UCSD-AML1 (cell line): Measurements from ENCODE around the gene ZBTB46.
"Not testable (repeated sequence)": the region's sequence is repeated elsewhere in the genome, so short reads cannot be mapped to it uniquely, and the experiment has no call there.

Experiments
- DNase-seq: peaks from one replicate; lab custom pipeline; 2025; ENCODE audit not compliant: unreplicated experiment; lab: John Stamatoyannopoulos, UW

The ZBTB46 gene, protein sequence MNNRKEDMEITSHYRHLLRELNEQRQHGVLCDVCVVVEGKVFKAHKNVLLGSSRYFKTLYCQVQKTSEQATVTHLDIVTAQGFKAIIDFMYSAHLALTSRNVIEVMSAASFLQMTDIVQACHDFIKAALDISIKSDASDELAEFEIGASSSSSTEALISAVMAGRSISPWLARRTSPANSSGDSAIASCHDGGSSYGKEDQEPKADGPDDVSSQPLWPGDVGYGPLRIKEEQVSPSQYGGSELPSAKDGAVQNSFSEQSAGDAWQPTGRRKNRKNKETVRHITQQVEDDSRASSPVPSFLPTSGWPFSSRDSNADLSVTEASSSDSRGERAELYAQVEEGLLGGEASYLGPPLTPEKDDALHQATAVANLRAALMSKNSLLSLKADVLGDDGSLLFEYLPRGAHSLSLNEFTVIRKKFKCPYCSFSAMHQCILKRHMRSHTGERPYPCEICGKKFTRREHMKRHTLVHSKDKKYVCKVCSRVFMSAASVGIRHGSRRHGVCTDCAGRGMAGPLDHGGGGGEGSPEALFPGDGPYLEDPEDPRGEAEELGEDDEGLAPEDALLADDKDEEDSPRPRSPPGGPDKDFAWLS

DNA sequence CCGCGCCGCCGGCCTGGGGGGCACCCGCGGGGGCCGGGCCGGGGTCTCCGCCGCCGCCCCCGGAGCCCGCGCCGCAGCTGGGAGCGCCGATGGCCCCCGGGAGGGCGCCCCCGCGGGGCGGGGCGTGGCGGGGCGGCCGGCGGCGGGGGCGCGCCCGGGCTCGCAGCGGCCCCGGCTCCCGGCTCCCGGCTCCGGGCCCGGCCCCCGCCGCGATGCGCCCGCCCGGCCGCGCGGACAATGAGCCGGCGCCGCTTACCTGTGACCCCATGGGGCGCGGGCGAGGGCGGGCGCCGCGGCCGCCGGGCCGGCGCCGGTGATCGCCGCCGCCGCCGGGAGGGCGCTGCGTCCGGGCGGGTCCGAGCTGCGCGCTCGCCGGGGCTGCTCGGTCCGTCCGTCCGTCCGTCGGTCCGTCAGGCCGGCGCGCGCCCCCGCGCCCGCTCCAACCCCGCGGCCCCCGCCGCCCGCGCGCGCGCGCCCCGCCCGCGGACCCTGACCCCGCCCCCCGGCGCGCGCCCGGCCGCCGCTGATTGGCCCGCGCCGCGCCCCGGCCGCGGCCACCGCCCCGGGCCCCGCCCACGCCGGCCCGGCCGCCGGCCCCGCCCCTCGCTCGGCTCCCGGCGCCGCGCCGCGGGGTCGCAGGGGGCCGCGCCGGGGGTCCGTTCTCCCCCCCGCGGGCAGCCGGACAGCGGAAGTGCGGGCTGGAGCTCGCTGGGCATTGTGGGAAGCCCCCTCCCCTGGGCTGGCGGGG lies at the start of gene ZBTB46:
Gene ZBTB46 (minus strand): TSS at position 424 of the 748 bp plus-strand sequence. CDS start 40,507 bp downstream, outside the sequence.
- peak; percentile 60 for DNase-seq

DNA sequence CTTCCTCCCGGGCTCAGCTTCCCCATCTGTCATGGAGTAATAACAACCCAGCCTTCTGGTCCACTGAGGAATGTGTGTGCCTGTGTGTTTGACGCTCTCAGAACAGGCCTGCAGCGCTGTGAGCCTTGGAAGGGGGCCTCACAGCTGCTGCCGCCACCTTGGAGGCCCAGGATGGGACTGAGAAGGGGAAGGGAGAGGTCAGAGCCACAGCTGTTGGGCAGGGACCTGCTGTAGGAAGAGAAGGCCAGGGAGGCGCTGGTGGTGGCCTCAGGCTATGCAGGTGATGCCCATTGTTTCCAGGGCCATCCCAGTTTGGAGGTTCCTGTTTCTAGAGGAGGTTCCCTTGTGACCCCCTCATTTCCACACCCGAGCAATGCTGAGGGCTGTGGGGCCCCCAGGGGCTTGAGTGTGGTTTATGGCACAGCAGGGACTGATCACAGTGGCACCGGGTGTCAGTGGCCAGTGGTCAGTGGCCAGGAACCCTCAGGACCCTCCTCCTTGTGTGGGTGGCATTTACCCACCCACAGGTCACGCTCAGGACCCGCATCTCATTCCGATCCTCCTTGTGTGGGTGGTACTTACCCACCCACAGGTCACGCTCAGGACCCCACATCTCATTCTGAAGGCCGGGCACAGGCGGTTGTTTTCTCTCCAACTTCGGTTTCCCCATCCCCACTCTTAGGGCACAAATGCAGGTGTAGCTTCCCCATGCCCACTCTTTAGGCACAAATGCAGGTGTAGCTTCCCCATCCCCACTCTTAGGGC lies 48.0 kb upstream of the ZBTB46 start:
- no peak for DNase-seq

DNA sequence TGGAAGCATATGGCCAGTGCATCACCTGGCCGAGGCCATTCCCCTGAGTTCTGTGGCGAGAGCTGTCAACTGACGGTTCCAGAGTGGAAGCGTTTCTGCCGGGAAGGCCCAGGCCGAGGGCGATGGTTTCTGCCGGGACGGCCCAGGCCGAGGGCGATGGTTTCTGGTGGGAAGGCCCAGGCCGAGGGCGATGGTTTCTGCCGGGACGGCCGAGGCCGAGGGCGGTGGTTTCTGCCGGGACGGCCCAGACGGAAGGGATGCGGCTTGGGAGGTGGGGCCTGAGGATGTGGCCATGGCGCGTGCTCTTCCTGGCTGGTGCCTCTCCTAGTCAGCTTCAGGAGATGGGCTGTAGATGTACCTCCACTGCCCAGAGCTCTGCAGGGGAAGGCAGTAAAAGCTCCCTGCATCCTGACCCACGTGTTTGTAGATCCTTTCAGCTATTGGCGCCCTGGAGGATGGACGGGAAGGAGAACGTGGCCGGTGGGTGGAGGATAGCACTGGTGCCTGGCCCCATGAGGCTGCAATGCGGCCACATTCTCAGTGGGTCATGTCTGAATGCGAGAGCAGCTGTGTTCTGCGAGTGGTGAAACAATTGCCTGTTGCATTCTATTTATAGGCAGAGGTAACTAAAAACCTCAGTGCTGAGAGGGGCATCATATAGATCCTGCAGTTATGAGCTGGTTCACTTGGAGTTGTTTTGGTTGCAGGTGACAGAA lies 46.8 kb upstream of the ZBTB46 start:
- no peak for DNase-seq

DNA sequence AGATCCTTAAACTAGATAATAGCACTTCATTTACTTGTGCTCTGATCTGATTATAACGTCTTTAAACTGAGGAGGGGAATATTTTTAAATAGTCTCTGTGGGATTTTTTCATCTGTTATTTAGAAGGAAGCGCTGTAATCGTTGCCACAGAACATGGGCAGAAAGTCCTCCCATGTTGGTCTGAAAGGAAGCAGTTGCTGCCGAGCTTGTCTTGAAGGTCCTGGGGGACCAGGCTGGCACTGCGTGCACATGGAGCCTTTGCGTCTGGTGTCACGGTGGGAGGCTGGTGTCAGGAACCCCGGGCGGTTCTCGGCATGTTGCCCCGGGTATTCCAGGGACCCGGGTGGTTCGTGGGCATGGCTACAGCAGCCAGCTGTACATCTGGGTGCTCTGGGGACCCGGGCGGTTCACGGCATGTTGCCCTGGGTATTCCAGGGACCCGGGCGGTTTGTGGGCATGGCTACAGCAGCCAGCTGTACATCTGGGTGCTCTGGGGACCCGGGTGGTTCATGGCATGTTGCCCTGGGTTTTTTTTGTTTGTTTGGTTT lies 45.5 kb upstream of the ZBTB46 start:
- no peak for DNase-seq

DNA sequence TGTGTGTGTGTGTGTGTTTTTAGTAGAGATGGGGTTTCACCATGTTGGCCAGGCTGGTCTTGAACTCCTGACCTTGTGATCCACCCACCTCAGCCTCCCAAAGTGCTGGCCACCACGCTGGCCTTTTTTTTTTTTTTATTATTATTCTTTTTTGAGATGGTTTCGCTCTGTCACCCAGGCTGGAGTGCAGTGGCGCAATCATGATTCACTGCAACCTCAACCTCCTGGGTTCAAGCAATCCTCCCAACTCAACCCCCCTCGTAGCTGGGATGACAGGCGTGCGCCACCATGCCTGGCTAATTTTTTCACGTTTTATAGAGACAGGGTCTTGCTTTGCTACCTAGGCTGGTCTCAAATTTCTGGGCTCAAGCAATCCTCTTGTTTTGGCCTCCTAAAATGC lies 43.2 kb upstream of the ZBTB46 start:
- DNase-seq = not testable (repeated sequence)

DNA sequence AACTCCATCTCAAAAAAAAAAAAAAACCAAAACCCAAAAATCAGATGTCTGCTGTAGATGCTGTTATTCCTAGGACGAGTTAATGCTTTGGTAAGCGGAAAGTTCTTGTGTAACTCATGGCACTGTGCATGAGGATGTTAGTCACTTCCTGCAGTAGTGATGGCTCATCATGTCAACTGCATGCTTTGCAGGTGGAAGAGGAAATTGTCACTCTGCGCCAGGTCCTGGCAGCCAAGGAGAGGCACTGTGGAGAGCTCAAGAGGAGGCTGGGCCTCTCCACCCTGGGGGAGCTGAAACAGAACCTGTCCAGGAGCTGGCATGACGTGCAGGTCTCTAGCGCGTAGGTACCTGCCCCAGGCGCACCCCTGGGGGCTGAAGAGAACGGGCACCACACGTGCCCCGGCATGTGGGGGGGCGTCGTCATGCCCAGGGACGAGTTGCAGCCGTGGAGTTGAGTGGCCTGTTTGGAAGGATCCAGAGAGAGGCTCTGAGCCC lies 42.5 kb upstream of the ZBTB46 start:
- DNase-seq = peak; percentile 44

DNA sequence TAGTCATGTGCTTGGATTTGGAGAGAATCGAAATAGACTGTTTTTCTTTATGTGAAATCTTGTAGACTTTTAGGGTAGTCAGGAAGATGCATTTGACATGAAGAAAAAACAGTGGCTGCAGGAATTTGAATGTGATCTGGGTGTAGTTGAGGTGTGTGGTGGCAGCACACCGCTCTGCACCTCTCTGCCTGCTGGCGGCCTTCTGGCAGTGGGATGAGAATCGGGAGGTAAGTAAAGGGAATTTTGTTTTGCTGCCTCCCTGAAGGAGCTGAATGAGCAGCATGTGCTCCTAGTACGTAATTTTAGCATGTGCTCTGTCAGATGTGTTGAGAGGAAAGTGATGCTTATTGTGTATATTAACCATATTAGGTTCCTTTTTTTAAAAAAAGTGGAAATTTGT lies 37.2 kb upstream of the ZBTB46 start:
- no peak for DNase-seq

DNA sequence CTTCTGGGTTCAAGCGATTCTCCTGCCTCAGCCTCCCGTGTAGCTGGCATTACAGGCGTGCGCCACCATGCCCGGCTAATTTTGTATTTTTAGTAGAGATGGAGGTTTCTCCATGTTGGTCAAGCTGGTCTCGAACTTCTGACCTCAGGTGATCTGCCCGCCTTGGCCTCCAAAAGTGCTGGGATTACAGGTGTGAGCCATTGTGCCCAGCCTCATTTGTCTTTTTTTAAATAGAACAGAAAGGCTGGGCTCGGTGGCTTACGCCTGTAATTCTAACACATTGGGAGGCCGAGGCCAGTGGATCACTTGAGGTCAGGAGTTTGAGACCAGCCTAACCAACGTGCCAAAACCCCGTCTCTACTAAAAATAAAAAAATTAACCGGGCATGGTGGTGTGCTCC lies 36.0 kb upstream of the ZBTB46 start:
- DNase-seq = not testable (repeated sequence)

DNA sequence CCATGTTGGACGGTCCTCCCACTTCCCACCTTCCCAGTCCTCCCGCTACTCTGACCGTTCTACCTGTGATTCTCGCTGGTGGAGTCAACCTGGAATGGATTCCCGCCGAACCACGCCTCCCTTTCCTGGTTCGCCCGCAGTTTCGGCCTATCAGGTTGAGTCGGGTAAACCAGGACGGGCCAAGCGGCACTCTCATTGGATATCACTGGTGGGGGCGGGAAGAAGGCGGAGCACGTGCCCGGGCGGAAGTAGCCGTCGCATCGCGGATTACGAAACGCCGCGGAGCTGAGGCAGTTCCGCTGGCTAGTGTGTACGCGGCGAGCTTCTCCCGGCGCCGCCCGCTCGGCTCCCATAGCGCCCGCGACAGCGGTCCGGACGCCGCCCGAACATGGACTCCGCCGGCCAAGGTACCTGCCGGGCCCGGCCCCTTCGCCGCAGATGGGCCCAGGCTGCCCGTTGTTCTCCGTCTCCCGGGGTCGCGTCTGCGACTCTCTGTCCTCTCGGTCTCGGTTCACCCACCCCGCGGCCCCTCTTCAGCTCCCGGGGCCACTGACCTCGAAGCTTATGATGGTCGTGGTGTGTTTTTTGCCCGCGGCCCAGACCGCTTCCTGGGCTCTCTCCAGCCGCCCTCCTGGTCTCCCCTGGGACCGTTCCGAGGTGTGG lies 34.0 kb upstream of the ZBTB46 start, which contains the start of gene TPD52L2:
Gene TPD52L2 (plus strand): TSS at position 293 of the 663 bp plus-strand sequence. CDS start 96 bp downstream, at position 389.
- peak; percentile 98 for DNase-seq

DNA sequence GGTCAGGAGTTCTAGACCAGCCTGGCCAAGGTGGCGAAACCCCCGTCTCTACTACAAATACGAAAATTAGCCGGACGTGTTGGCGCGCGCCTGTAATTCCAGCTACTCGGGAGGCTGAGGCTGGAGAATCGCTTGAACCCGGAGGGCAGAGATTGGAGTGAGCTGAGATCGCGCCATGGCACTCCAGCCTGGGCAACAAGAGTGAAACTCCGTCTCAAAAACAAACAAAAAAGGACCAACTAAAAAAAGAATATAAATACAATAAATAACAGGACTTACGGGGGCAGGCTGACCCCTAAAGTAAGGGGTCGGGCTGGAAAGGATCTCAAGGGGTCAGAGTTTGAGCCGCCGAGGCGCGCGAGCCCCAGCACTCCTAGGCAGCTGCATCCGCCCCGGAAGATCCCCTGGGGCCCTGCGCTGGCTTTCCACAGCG lies 33.5 kb upstream of the ZBTB46 start:
- DNase-seq = no peak

DNA sequence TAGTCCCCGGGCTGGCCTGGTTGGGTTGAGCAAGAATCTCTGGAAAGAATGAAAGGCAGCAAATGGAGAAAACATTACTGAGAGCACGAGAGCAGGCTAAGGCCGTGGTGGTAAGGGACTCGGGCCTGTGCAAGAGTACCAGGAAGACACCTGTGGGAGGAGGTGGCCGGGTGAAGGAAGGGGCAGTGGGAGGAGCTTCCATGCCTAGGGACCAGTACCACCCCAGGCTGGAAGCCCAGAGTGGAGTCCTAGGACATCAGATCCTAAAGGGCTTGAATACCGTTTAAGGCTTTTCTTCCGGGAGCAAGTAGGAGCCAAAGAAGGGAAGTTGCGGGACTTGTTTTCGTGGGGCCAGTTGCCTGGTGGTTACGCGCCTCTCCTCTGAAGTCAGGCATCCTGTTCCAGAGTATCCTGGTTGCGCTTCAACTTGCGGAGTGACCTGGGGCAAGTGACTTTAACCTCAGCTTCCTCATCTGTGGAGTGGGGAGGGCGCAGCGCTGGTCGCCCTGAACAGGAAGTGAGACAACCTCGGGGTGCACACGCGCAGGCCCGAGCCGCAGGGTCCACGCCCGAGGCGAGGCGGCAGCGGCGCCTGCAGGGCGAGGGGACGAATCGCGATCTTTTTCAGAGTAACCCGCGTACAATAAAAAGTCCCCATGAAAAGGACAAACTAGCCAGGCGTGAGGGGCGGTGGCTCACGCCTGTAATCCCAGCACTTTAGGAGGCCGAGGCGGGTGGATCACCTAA lies 32.9 kb upstream of the ZBTB46 start:
- DNase-seq = peak; percentile 94

DNA sequence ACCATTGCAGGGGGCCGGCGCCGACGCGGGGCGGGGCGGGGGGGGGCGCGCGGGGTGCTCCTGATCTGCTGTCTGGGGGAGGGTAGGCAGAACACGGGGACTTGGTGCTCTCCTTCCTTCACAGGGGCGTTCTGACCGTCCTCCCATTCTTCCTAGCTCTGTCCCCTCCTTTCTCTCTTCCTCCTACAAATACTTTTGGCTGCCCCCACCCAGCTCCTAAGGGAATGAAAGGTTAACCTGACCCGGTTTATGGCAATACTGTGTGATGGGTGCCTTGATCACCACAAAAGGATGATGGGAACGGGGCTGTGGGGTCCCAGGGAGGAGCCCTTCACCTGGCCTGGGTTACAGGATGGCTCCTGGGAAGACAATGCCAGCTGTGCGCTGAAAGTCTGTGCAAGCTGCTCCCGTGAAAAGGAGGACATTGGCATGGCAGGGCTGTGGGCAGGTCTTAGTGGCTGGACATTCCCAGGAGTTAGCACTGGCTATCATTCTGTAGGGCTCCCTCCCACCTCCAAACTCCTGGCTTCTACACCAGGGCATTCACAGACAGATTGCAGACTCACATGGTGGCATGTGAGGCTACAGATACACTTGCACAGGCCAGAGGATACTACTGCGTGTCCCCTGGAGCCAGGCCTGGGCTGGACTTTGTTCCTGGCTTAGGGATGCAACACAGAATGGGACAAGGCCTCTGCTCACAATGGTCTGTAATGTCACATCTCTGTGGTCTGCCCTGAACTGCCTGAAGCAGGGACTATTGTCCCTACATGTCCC lies 32.1 kb upstream of the ZBTB46 start:
- DNase-seq = no peak

DNA sequence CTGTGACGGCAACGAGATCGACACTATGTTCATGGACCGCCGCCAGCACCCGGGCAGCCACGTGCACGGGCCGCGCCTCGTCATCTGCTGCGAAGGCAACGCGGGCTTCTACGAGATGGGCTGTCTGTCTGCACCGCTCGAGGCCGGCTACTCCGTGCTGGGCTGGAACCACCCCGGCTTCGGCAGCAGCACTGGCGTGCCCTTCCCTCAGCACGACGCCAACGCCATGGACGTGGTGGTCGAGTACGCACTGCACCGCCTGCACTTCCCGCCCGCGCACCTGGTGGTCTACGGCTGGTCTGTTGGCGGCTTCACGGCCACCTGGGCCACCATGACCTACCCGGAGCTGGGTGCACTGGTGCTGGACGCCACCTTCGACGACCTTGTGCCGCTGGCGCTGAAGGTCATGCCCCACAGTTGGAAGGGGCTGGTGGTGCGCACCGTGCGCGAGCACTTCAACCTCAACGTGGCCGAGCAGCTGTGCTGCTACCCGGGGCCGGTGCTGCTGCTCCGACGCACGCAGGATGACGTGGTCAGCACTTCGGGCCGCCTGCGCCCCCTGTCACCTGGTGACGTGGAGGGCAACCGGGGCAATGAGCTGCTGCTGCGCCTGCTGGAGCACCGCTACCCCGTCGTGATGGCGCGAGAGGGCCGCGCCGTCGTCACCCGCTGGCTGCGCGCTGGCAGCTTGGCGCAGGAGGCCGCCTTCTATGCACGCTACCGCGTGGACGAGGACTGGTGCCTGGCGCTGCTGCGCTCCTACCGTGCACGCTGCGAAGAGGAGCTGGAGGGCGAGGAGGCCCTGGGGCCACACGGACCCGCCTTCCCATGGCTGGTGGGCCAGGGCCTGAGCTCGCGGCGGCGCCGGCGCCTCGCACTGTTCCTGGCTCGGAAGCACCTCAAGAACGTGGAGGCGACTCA lies 31.2 kb upstream of the ZBTB46 start:
- DNase-seq = no peak

DNA sequence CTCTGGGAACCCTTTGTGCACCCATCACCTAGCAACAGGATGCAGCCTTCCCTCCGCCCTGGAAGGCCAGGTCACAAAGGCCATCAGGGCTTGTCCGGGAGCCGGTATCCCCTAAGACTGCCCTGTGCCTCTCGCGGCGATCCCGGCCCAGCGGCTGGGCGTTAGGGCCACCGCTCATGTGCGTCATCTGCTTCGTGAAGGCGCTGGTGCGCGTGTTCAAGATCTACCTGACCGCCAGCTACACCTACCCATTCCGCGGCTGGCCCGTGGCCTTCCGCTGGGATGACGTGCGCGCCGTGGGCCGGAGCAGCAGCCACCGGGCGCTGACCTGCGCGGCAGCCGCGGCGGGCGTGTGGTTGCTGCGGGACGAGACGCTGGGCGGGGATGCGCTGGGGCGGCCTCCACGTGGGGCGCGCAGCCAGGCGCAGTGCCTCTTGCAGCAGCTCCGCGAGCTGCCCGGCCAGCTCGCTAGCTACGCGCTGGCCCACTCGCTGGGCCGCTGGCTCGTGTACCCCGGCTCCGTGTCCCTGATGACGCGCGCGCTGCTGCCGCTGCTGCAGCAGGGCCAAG lies 30.4 kb upstream of the ZBTB46 start, which contains the start of gene ABHD16B:
Gene ABHD16B (plus strand): TSS at position 134 of the 570 bp plus-strand sequence. CDS start 43 bp downstream, at position 177.
- DNase-seq = no peak

DNA sequence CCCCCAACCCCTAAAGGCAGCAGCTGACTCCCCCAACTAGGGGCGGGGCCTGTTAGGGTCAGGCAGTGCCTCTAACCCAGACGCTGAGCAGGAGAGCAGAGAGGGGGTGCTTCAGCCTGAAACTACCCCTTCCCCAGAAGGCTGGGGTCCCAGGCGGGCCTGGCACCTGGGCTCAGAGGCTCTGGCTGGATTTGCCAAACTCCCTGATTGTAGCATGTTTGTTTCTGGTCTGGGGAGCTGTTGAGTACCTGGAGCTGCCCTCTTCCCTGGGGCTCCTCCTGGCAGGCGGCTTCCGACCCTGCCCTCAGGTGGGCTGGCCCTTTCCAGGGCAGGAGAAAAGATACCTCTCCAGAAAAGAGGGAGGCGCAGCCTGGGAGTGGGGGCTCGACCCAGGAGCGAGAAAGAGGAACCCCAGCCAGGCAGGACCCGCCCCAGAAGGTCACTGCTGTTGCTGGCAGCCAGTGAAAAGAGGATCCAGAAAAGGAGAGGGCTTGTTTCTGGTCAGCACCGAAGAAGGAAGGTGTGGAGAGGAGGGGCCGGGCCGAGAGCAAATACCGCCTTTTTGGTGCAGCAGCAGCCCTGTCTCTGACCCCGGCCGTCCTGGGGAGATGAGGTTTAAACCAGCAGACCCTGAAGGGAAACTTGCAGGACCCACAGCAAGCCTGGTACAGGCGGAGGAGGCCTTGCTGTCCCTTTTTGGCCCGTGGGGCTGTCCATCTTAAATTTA lies 29.4 kb upstream of the ZBTB46 start:
- peak; percentile 46 for DNase-seq
